NCI-H1694 treated with DMSO at 0.1 percent for 48 hours (cell line): ENCODE measurements around the gene FCGR3B.
"Not testable (repeated sequence)": the region's sequence is repeated elsewhere in the genome, so short reads cannot be mapped to it uniquely, and the experiment has no call there.

Experiments
- DNase-seq: peaks from one replicate; lab custom pipeline; 2025; lab: John Stamatoyannopoulos, UW

FCGR3B gene

GRCh38 chr1:161638251-161638993 lies 7.4 kb upstream of the FCGR3B start:
- not testable (repeated sequence) for DNase-seq

- not testable (repeated sequence) for DNase-seq
These were observed 6.0 kb upstream of the FCGR3B start for GRCh38 chr1:161636976-161637375.

DNA sequence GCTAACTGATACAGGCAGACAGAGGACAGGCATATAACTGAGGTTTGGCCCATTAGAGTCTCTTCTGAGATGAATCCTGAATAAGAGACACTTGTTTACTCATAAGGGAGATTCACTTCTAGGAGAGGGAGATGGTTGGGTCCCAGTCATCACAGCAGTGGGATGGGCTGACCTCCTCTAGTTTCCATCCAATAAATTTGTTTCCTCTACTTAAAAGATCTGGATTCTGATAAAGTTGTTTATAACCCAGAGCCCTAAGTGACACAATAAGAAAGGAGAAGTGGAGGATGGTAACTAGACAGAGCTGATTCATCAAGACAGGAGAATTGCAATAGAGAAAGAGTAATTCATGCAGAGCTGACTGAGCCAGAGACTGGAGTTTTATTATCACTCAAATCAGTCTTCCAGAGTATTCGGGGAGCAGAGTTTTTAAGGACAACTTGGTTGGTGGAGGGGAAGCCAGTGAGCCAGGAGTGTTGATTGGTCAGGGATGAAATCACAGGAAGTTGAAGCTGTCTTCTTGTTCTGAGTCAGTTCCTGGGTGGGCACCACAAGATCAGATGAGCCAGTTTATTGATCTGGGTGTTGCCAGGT lies 5.3 kb upstream of the FCGR3B start:
- not testable (repeated sequence) for DNase-seq

GRCh38 chr1:161634993-161635392 lies 4.0 kb upstream of the FCGR3B start:
- DNase-seq: not testable (repeated sequence)

DNA sequence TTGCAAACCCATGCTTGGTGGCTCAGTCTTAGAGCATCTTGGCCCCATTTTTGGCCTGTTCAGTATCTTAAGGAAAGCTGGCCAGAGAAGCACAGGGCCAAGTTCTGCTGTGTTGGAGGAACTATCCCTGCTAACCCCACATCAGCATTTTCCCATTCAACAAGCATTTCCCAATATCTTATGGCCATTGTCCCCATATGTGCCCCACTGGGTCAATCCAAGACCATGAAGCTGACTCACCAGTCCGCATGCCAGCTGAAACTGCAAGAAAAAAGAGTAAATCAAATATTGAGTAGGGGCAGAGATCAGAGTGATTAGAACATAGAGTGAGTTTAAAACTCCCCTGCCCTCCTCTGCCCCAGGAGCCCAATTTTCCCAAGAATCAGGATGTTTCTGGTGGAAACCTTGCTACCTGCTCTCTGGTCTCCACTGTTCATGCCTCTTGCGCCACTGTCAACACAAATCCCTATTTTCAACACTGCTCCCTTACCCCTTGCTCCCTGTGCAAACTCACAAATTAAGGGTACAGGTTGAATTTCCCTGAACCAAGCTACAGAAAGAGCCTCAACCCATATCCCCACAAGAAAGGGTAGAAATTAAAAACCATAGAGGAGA lies 741 bp downstream of the FCGR3B start:
- DNase-seq: not testable (repeated sequence)

GRCh38 chr1:161626445-161627146 lies 4.4 kb downstream of the FCGR3B start:
- not testable (repeated sequence) for DNase-seq

- not testable (repeated sequence) for DNase-seq
These were observed 6.4 kb downstream of the FCGR3B start for GRCh38 chr1:161624605-161625004.

GRCh38 chr1:161623401-161624051 lies 7.5 kb downstream of the FCGR3B start:
- not testable (repeated sequence) for DNase-seq

- DNase-seq: not testable (repeated sequence)
These were observed 8.9 kb downstream of the FCGR3B start for GRCh38 chr1:161622054-161622453.

DNA sequence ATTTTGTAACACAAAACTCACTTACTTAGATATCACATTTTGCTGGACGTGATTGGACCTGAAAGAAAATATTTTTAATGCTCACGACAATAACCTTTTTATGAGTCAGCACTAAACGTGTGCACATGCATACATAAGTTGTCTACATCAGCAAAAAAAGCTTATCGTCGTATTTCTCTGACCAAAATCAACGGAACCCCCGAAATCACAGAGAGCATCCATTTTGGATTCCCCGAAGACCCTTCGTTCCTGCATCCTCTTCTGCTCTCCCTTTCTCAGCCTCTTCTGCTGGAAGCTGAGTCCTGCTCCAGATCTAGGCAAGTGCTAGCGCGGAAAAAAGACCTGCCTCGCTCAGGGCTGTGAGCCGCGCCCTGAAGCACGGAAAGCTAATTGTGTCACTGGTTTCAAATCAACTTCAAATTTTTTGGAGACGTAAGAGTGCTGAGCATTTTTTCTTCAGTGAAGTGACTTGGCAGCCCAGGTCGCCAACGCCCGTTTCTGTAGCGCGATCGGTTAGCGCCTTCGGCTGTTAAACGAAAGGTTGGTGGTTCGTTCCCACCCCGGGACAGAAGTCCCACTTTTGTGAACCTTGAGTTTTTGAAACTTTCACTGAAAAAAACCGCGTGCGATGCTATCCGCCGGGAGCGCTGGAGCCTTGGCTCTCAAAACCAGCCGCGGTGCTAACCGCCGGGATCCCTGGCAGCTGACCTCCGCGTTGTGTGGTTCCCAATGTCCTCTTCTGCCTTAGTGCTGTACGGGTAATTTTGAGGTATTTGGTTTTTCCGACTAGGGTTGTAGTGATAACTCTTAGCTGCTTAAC lies 9.6 kb downstream of the FCGR3B start:
- DNase-seq: peak; percentile 43

- not testable (repeated sequence) for DNase-seq
These were observed 10.6 kb downstream of the FCGR3B start for GRCh38 chr1:161620399-161620798.

- DNase-seq: not testable (repeated sequence)
These were observed 12.5 kb downstream of the FCGR3B start for GRCh38 chr1:161618517-161618916.

DNA sequence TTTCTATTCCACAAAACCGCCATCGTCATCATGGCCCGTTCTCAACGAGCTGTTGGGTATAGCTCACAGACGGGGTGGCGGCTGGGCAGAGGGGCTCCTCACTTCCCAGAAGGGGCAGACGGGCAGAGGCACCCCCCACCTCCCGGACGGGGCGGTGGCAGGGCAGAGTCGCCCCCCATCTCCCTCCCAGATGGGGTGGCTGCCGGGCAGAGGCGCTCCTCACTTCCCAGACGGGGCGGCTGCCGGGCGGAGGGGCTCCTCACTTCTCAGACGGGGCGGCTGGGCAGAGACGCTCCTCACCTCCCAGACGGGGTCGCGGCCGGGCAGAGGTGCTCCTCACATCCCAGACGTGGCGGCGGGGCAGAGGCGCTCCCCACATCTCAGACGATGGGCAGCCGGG lies 14.6 kb downstream of the FCGR3B start:
- DNase-seq: not testable (repeated sequence)

- not testable (repeated sequence) for DNase-seq
These were observed 17.8 kb downstream of the FCGR3B start for GRCh38 chr1:161613142-161613514.

DNA sequence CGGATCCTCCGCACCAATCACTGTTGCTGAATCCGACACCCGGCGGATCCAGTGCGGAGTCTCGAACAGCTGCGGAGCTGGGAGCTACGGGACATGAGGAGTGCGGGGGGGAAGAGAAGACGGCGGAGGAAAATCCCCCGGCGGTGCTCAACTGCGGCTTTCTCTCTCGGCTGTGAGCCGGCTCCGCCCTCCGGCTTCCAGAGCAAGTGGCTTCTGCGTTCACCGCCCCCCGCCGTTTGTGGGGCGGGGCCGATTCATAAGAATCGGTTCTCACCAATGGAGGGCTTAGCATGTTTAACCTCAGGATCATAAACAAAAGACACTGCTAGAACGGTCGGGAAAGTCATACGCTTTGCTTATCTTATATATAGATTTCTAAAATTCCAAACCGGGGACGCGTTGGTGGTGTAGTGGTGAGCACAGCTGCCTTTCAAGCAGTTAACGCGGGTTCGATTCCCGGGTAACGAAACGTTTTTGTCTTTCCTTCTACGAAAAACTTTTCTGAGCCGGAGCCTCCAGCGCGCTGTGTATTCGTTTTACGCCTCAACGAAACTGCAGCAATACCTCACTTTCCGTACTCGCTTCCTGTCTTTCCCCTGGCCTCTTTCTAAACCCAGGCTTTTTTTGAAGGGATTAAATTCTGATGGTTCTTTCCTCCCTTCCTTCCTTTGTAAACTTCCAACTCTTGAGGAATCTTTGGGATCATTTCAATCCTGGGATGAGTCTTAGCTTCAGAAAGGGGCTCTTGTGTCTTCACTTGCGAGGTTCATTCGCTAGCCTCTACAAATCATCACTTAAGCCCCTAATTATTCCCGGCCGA lies 18.4 kb downstream of the FCGR3B start:
- peak; percentile 91 for DNase-seq

GRCh38 chr1:161611866-161612321 lies 19.1 kb downstream of the FCGR3B start:
- peak; percentile 19 for DNase-seq

DNA sequence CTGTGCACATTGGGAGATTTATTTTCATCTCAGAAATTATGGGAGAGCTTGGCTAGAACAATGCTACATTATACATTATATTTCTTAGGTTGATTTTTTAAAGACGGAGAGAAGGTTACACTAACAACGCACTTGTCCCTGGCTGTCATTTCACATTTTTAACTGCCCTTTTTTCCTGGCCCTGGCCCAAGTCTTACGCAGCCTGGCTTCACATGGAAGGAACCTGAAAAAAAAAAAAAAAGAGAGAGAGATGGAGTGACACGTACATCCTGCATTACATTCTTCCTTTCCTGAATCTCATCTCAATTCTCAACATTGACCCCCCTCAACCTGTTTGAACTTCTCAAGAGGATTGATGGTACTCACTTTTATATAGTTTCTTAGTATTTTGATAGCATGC lies 20.8 kb downstream of the FCGR3B start:
- not testable (repeated sequence) for DNase-seq

DNA sequence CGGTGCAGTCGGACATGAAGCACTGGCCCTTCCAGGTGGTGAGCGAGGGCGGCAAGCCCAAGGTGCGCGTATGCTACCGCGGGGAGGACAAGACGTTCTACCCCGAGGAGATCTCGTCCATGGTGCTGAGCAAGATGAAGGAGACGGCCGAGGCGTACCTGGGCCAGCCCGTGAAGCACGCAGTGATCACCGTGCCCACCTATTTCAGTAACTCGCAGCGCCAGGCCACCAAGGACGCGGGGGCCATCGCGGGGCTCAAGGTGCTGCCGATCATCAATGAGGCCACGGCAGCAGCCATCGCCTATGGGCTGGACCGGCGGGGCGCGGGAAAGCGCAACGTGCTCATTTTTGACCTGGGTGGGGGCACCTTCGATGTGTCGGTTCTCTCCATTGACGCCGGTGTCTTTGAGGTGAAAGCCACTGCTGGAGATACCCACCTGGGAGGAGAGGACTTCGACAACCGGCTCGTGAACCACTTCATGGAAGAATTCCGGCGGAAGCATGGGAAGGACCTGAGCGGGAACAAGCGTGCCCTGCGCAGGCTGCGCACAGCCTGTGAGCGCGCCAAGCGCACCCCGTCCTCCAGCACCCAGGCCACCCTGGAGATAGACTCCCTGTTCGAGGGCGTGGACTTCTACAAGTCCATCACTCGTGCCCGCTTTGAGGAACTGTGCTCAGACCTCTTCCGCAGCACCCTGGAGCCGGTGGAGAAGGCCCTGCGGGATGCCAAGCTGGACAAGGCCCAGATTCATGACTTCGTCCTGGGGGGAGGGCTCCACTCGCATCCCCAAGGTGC lies 24.2 kb downstream of the FCGR3B start:
- not testable (repeated sequence) for DNase-seq
